GM19467 (cell line): ENCODE results near the gene PRR16.
A peak's percentile ranks its signal among the peaks of the same experiment; 100 is the strongest.
"Not testable (repeated sequence)": the region's sequence is repeated elsewhere in the genome, so short reads cannot be mapped to it uniquely, and the experiment has no call there.

Experiments
- ATAC-seq: cut with Tn5 transposase; IDR thresholded peaks from one replicate; pipeline ENCODE4 v1.9.1; 2021; ENCODE audit warnings: mild to moderate bottlenecking, moderate library complexity; ENCODE audit not compliant: unreplicated experiment

Gene PRR16

DNA sequence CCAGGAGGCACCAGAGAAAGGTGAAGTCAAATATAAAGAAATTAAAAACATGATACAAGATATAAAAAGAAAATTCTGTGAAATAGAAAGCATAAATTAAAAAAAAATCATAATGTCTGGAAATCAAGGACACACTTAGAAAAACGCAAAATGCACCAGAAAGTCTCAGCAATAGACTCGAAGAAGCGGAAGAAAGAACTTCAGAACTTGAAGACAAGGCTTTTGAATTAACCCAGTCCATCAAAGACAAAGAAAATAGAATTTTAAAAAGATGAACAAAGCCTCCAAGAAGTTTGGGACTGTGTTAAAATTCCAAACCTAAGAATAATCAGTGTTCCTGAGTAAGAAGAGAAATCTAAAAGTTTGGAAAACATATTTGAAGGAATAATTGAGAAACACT is 168.3 kb downstream of the PRR16 start:
- no peak for ATAC-seq

DNA sequence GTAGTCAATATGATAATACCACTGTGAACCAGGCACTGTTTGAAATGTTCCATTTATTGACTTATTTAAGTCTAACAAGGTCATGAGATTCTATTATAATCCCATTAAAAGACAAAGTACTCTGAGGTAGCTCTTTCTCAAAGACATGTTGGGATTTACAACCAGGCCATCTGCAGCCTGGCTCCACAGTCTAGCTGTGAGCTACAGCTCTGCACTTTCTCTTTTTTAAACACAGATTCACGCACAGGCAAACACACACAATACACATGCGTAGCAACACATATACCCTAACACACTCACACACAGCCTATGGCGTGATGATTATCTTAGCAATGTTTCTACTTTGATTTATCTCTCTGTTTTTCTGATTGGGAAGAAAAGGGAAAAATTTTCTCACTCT is 174.3 kb downstream of the PRR16 start:
- ATAC-seq, result no peak

DNA sequence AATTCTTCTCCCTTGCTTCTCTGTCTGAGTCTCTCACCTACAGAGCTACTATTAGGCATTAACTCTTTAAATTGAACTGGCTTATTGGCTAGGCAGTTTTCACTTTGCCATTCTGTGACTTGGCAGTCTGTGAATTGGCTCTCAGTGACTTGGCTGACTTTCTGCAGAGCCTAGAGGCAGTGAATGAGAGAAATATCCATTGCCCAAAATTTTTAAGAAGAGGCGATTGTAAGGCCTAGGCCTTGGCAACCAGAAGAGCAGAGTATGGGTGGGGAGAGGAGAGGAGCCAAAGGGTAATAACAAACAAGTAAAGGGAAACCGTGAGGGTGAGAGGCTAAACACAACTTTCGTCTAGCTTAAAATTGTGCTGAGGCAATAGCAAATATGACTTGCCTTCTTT is 176.7 kb downstream of the PRR16 start:
- no peak for ATAC-seq

DNA sequence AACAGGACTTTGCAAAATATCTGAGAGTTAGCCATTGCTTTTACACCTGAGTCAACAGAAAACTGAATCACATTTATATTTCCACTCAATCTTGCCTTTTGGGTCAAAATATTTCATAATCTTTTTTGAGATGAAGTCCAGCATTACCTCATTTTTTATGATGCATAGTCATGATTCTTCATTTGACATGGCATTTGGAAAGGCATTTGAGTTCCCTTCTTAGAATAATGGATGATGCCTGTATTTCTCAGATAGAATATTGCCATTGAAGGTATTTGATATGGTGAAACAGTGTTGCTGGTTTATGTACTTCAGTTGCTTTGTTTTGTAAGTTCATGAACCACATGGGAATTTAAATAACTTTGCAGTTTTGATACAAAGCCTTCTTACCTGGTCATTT is 180.4 kb downstream of the PRR16 start:
- no peak for ATAC-seq

DNA sequence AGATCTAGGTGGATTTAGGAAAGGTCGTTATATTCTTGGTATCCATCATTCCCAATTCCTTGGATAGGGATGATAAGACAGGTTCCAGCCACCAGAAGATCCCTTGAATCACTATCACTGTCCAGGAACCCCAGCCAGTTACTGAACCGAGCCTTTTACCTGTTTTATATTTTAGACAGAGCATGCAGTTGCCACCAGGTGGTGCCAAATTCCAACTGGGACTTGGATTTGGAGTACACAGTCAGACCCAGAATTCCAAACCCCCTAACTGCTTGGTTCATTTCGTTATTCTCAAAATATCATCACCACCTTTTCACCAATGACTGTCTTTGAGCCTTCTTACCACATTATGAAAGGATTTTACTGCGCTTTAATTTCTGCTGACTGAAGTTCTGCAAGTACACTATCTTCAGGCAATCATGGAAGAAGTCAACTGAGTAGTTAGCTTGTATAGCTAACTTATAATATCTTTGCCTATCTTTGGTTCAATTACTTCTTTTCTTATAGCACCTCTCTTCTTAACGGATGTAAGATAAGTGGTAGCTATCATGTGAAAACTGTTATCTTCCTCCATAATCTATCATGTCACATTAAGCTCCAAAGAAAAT is 191.8 kb downstream of the PRR16 start:
- ATAC-seq, result peak; percentile 69

DNA sequence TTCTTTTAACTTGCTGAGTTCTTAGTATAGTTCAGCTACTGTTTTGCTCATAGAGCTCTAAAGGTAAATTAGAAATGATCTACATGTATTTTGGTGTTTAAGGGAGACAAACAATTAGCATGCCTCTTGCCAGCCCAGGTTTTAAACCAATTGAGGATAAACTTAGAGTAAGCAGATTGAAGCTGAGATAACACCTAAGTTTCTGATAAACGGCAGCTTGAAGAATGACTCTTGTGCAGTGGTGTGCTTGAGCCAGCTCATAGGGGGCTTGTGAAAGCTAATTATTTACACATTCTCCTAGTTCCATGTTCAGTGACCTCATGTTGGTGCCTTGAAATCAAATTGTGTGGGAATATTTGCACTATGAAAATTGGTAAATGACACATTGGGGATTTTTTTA is 193.0 kb downstream of the PRR16 start:
- no peak for ATAC-seq

DNA sequence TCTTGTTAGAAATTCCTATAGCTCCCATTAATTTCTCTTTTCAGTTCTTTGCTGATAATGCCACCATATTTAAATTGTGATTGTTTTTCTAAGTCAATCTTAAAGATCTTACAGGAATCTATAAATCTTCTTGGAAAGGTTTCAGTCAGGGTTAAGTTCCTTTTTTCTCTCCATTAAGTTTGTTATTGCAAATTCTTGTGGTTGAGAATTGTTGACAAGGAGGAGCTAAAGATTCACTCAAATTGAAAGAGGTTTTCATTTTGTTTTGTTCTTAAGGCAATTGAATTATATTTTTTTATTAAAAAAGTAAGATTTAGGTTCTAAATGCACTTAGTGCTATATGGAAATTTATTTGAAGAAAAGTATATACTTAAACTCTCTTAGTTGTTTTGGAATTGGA is 213.4 kb downstream of the PRR16 start:
- ATAC-seq, result no peak

DNA sequence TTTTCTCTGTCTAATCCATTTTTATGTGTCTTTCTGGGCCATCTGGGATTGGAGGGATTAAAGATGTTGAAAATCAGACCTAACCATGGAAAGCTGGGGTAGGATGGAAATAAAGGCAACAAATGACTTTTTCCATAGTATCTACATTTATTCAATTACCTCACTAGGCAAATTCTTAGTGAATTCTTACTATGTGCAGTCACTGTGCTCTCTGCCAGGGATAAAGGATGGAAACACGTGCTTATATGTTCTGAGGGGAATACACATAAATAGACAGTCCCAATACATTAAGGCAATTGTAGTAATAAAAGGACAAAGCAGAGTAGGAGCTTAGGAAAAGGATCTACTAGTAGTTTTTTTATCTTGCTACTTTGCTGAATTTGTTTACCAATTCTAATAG is 214.2 kb downstream of the PRR16 start:
- no peak for ATAC-seq

DNA sequence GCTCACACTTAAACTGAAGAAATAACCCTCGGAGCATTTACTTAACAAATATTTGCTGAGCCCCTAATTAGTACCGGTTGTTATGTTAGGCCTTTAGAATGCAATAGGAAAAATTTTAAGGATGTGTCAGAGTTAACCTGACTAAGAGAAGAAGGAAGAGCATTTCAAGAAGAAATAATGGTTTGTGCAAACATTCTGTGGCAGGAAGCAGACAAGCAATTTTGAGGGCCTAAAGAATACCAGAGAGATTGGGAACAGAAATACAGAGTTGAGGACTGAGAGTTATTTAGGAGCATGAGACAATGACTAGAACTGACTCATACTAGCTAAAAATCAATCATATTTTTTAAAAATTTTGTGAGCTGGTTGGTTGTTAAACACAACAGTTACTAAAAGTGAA is 218.8 kb downstream of the PRR16 start:
- no peak for ATAC-seq

DNA sequence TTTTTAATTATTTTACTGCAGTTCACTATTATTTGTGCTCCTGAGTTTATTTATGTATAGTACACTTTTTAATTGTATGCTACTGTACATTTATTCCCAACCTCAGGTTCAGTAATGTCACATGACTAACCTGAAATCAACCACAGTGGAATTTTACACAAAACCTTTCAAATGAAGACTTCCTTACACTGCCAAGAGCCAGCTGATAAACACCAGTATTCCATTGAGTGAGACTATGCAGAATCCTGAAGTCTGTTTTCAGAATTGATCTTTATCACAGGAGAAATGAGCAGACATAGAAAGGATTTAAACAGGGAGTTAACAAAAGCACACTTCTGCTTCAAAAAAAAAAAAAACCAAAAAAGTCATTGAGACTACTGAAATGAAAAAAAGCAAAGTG is 219.5 kb downstream of the PRR16 start:
- no peak for ATAC-seq

DNA sequence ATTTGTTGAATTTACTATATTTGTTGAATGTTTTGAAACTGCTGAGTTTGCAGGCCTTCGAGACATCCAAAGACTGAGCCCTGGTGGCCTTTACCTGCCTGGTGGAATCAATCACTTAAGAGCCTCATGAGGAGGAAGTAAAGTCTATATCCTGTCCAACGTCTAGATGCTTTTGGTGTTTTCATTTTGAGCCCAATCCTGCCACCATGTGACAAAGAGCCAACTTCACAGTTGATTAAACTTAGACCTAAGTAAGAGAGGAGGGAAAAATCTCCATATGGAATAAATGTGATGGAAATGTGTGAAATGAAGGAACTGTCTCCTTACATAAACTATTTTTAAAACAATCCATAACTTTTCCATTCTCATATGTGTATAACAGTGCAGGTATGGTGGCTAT is 220.1 kb downstream of the PRR16 start:
- no peak for ATAC-seq

DNA sequence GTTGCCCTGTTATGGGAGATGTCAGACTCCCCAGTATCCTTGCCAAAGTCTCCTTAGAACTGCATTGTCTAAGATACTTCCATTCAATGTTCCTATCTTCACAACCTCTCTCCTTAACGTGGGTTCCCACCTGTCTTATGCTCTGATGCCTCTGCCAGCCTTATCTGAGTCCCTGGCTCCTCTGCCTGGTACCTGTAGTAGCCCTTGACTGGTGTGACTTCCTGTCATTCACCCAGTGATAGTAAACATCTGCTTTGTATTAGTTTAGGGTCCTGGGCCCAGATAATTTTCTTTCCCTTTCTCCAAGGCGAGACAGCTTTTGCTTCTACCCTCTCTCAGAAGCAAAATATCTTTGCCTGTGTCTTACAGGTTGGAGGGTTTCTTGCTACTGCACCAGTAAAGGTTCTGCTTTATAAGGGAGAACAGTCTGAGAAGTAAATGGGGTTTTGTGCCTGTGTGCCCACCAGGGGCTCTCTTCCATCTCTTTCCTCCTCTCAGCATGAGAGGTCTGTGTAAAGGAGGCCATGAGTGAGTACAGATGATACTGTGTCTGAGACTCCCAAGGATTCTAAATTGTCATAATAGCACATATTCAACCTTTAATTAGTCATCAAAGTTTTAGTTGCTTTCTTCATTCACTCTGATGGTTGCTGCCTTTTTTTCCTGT is 220.8 kb downstream of the PRR16 start:
- no peak for ATAC-seq

DNA sequence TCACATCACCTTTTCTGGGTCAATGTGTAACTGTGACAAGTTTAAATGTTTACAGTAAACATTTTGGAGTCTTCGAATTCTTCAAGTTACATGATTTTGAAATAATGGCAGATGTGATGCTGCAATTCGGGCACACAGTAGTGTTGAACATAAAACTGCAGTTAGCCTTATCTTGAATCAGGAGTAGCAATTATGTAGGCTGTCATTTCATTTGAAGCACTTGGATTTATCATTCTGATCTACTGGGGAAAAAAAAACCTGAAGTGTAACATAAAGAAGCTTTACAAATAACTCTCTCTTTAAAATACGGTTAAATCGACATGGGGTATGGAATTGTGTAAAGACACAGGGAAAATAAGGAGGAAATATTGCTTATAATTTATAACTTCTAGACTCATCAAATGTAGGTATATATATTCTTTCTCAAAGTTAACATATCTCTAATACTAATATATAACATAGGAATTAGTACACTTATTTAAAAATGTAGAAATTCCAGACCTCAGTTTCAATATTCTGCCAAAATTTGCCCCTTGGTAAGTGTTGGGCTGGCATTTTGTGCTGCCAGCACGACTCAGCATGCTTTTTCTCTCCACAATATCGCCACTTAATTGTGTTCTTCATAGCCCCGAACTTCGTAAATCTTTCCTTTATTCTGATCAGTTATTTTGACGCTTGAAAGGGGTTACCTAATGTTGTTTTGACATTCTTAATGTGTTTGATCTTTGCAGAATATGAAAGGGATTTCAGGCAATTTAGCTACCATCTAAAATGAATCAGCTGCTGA is 226.7 kb downstream of the PRR16 start:
- ATAC-seq, result no peak

DNA sequence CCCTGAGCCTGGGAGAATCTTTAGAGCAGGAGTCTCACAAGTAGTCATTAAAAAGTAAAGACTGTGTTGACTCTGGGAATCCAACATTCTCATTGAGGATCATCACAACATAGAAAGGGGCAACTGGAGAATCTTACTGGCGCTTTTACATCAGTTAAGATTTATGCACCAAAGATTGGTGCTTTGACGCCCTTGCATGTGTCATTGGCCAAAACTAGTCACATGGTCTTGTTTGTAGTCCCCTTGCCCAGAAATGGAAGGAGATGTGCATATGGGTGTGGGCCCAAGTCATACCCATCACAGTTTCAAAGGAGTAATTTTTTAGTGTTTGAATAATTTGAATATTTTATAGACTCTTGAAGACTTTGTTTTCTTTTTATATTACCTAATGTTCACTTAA is 228.2 kb downstream of the PRR16 start:
- ATAC-seq, result no peak

DNA sequence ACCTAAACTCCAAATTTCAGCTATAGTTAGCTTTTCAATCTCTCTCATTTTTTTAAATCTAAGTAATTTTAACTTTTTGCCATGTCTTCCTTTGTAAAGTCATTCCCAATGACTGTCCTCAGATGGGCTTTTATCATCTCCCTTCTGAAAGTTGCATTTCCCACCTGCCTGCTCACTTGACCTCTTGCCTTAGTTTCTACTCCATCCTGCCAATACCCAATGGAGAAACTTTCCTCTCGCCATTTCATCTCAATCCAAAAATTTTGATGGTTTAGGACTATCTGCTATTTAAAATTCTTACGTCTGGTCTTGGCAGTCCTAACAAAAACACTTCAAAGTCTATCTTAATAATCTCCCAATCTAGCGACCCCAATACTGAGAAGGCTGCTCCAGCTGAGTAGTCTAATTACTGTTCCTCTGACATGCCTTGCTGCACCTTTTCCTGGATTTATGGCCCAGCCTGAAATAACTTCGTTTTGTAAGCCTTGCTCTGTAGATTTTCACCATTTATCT is 231.3 kb downstream of the PRR16 start:
- ATAC-seq, result no peak

DNA sequence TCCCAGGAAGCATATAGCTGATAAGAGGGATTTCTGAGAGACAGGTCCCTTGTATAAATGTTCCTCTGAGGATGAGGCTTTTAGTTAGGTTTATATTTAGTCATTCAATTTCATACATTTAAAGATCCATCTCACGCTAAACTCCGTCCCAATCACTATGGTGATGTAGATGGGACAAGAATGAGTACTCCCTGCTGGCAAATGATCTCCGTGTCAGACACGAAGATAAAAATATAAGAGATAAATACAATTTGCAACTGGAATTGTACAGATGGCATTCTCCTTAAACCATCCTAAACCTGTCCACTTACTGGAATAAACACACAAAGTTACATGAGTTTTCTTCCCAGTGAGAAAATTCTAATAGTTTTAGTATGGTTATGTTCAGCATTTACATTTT is 233.0 kb downstream of the PRR16 start:
- ATAC-seq, result no peak

DNA sequence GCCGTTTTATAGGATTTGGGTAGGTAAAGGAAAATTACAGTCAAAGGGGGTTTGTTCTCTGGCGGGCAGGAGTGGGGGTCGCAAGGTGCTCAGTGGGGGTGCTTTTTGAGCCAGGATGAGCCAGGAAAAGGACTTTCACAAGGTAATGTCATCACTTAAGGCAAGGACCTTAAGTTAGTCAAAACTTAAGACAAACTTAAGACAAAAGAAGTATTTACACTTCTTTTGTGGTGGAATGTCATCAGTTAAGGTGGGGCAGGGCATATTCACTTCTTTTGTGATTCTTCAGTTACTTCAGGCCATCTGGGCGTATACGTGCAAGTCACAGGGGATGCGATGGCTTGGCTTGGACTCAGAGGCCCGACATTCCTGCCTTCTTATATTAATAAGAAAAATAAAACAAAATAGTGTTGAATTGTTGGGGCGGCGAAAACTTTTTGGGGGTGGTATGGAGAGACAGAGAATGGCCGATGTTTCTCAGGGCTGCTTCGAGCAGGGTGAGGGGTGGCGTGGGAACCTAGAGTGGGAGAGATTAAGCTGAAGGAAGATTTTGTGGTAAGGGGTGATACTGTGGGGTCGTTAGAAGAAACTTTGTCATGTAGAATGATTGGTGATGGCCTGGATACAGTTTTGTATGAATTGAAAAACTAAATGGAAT is 233.7 kb downstream of the PRR16 start:
- ATAC-seq, result not testable (repeated sequence)

DNA sequence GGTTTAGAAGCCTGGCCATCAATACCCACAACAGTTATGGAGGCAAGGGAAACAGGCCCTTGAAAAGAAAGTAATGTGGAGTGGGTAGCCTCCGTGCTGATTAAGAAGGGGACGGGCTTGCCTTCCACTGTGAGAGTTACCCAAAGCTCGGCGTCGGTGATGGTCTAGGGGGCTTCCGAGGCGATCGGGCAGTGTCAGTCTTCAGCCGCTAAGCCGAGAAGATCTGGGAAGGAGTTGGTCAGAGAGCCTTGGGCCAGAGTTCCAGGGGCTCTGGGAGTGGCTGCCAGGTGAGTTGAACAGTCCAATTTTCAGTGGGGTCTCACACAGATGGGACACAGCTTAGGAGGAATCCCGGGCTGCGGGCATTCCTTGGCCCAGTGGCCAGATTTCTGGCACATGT is 236.6 kb downstream of the PRR16 start:
- not testable (repeated sequence) for ATAC-seq

DNA sequence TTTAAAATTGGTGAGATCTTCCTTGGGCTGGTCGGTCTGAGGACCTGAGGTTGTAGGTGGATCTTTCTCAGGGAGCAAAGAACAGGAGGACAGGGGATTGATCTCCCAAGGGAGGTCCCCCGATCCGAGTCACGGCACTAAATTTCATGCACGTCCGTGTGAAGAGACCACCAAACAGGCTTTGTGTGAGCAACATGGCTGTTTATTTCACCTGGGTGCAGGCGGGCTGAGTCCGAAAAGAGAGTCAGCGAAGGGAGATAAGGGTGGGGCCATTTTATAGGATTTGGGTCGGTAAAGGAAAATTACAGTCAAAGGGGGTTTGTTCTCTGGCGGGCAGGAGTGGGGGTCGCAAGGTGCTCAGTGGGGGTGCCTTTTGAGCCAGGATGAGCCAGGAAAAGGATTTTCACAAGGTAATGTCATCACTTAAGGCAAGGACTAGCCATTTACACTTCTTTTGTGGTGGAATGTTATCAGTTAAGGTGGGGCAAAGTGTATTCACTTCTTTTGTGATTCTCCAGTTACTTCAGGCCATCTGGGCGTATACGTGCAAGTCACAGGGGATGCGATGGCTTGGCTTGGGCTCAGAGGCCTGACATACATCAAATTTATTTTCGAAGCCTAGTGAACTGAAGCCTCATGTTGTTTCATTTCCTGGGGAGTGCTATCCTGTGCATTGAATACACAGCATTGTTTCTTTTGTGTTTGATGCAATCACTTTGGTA is 238.9 kb downstream of the PRR16 start:
- not testable (repeated sequence) for ATAC-seq

DNA sequence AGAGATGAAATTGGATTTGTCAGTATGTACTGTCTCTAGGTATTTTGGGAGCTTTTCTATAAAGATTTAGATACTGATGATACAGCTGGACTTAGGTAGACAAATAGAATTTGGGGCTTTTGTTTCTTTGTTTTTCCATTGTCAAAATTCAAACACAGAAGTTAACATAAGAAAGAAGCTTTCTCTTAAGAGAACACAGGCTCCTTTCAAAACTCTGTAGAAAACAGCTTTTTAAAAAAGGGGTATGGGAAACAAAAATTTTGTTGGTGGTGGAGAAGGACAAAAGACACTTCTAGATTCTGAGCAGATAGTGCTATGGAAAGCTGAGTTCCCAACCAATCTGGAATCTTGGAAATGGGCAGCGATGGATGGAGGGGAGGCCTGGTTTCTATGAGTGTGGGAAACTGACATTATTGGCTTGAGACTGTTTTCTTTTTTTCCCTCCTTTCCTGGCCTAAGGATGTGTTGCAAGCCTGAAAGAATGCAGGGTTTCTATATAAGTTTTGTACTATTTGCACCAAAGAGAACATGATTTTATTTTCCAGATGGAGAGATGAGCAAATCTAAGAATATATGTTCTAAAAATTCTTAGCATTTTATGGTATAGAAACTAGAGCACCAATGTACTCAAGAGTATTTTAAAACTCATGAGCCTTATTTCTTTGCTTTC is 240.0 kb downstream of the PRR16 start:
- ATAC-seq, result no peak
